GM12872 (cell line): ENCODE measurements around the gene SPIRE1.

Source experiments
- TF ChIP-seq, protein P1 (sequence below): IDR thresholded peaks from 3 replicates; pipeline ENCODE4 v1.5.1; 2011; ENCODE audit warnings: low read depth, mild to moderate bottlenecking, low read length, moderate library complexity; ENCODE audit not compliant: insufficient read depth

Gene SPIRE1

GRCh38 chr18:12432196-12432595 is 225.7 kb downstream of the SPIRE1 start:
- TF ChIP-seq, protein P1, sequence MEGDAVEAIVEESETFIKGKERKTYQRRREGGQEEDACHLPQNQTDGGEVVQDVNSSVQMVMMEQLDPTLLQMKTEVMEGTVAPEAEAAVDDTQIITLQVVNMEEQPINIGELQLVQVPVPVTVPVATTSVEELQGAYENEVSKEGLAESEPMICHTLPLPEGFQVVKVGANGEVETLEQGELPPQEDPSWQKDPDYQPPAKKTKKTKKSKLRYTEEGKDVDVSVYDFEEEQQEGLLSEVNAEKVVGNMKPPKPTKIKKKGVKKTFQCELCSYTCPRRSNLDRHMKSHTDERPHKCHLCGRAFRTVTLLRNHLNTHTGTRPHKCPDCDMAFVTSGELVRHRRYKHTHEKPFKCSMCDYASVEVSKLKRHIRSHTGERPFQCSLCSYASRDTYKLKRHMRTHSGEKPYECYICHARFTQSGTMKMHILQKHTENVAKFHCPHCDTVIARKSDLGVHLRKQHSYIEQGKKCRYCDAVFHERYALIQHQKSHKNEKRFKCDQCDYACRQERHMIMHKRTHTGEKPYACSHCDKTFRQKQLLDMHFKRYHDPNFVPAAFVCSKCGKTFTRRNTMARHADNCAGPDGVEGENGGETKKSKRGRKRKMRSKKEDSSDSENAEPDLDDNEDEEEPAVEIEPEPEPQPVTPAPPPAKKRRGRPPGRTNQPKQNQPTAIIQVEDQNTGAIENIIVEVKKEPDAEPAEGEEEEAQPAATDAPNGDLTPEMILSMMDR: no peak

DNA sequence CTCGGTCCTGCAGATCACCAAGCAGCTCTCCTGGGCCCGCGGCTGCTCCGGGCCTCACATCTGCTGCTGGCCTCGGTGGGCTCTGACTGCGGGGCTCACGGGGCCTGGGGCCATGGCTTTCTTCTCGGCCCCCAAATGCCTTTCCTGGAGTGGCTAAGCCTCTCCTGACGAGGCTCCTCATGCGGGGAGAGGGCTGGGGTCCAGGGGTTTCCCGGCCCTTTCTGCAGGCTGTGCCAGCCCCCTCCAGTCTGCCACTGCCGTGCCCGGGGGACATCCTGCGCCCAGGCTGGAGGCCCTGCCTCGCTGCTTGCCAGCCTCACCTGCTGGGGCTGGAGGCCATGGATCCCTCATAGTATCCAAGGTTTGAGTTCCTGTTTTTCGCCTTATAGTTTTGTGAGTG is 226.3 kb downstream of the SPIRE1 start:
- TF ChIP-seq, protein P1: no peak

- TF ChIP-seq, protein P1: no peak
These were observed 227.5 kb downstream of the SPIRE1 start for GRCh38 chr18:12430137-12430990.

GRCh38 chr18:12429556-12429955 is 228.4 kb downstream of the SPIRE1 start:
- TF ChIP-seq, protein P1: no peak

- TF ChIP-seq, protein P1: no peak
These were observed 229.0 kb downstream of the SPIRE1 start for GRCh38 chr18:12428923-12429322.

GRCh38 chr18:12426924-12427323 is 231.0 kb downstream of the SPIRE1 start:
- TF ChIP-seq, protein P1: no peak

DNA sequence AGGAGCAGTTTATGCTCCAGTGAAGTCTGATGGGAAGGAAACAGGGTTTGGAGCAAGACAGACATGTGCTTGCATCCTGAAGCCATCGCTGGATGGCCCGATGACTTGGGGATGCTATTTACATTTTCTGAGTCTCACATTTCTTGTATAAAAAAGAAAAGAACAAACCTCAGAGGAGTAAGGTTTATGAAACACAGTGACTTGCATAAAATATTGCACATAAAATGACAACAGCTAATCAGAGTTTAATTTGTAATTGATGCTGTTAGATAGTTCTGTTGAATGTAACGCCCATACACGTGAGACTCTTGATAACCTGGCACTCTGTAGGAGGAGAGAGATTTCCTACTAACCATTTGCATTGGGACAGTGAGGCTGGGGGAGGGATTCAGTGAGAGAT is 233.7 kb downstream of the SPIRE1 start:
- TF ChIP-seq, protein P1: no peak
